Measurements from ENCODE around the gene HAPLN3. TPM values are rescaled to one million over a fixed set of nuclear protein-coding genes. Genes with fewer than 3 reads are reported as not detected.
A peak's percentile ranks its signal among the peaks of the same experiment; 100 is the strongest.

Gene HAPLN3
- polyA plus RNA-seq, 2 of the 4 experiments (the other 2 are of a cell fraction), result 8.5 to 39.7 TPM

DNA sequence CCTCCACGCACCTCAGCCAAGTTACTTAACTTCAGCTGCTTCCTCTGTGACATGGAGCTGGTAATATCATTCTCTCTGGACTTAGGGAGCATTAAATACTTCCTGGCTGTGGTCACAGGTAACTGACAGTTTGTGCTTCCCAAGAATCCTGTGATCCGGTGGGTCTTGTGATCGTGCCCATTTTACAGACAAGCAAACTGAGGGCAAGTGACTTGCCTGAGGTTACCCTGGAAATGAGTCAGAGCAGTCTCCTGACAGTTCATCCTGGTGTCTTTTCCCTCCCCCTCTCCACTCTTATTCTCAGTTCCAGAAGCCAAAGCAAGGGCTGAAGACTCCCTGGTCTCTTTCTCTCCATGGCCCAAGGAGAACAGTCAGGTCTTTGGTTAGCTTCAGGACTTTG is 56.2 kb downstream of the HAPLN3 start:
- WGBS (ENCODE audit: missing lambda C conversion rate), result 17% methylated on average over 3 of the region's 3 CpGs
- FAIRE-seq (no peak), ATAC-seq (no peak), DNase-seq (ENCODE audit: low read depth in 1 of 2, low spot score in 1 of 2) (no peak)
- no peaks in the 10 kb centered on the region; the same call in 2 of the 3 replicates for H3K4me1 ChIP-seq
- no peak overlapping the region for H3K4me3 ChIP-seq
- H3K4me2 ChIP-seq, result no peak overlapping the region
- POLR2A ChIA-PET, result no interaction called here
- H3K27ac ChIP-seq, result no peak overlapping the region
- TF ChIP-seq POLR2AphosphoS2 (conservative IDR thresholded peaks at IDR 0.05; ENCODE audit: low read length), result no peak
- no peak for TF ChIP-seq CBX8 (IDR thresholded peaks at IDR 0.05)
- no peak for TF ChIP-seq RFX5 (IDR thresholded peaks at IDR 0.05)
- no peak for TF ChIP-seq PHF8 (IDR thresholded peaks at IDR 0.05; ENCODE audit: borderline replicate concordance, low read depth)
- TF ChIP-seq RCOR1 (IDR thresholded peaks at IDR 0.05; ENCODE audit: low read depth, low read length), result no peak
- TF ChIP-seq, protein P1, sequence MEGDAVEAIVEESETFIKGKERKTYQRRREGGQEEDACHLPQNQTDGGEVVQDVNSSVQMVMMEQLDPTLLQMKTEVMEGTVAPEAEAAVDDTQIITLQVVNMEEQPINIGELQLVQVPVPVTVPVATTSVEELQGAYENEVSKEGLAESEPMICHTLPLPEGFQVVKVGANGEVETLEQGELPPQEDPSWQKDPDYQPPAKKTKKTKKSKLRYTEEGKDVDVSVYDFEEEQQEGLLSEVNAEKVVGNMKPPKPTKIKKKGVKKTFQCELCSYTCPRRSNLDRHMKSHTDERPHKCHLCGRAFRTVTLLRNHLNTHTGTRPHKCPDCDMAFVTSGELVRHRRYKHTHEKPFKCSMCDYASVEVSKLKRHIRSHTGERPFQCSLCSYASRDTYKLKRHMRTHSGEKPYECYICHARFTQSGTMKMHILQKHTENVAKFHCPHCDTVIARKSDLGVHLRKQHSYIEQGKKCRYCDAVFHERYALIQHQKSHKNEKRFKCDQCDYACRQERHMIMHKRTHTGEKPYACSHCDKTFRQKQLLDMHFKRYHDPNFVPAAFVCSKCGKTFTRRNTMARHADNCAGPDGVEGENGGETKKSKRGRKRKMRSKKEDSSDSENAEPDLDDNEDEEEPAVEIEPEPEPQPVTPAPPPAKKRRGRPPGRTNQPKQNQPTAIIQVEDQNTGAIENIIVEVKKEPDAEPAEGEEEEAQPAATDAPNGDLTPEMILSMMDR (IDR thresholded peaks at IDR 0.05), result no peak
- TF ChIP-seq HDAC2 (IDR thresholded peaks at IDR 0.05), result no peak
- TF ChIP-seq, protein P2, sequence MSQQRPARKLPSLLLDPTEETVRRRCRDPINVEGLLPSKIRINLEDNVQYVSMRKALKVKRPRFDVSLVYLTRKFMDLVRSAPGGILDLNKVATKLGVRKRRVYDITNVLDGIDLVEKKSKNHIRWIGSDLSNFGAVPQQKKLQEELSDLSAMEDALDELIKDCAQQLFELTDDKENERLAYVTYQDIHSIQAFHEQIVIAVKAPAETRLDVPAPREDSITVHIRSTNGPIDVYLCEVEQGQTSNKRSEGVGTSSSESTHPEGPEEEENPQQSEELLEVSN (IDR thresholded peaks at IDR 0.05; ENCODE audit: borderline replicate concordance, low read depth), result no peak
- TF ChIP-seq, protein P3, sequence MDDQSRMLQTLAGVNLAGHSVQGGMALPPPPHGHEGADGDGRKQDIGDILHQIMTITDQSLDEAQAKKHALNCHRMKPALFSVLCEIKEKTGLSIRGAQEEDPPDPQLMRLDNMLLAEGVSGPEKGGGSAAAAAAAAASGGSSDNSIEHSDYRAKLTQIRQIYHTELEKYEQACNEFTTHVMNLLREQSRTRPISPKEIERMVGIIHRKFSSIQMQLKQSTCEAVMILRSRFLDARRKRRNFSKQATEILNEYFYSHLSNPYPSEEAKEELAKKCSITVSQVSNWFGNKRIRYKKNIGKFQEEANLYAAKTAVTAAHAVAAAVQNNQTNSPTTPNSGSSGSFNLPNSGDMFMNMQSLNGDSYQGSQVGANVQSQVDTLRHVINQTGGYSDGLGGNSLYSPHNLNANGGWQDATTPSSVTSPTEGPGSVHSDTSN (IDR thresholded peaks at IDR 0.05), result no peak
- H3K9me3 ChIP-seq, result no peaks in the 10 kb centered on the region
- CTCF ChIA-PET, result interaction anchor here (0.6 to 15.7 kb wide), 5 partner anchors 10 to 183 kb away, joined by 3 to 297 read pairs (median 3); no protein-coding TSS in a partner anchor

DNA sequence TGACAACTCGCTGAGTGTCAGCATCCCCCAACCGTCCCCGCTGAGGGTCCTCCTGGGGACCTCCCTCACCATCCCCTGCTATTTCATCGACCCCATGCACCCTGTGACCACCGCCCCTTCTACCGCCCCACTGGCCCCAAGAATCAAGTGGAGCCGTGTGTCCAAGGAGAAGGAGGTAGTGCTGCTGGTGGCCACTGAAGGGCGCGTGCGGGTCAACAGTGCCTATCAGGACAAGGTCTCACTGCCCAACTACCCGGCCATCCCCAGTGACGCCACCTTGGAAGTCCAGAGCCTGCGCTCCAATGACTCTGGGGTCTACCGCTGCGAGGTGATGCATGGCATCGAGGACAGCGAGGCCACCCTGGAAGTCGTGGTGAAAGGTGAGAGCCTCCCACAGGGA is 56.7 kb downstream of the HAPLN3 start:
- Histone ChIP-seq H3K27ac (no peak overlapping the region), H3K9me3 (no peaks in the 10 kb centered on the region), H3K4me2 (no peak overlapping the region), H3K4me1 (no peaks in the 10 kb centered on the region; the same call in 2 of the 3 replicates), H3K4me3 (no peak overlapping the region)
- ChIA-PET POLR2A (no interaction called here), CTCF (interaction anchor here (0.7 to 15.7 kb wide), 5 partner anchors 11 to 359 kb away, joined by 3 to 297 read pairs (median 4); no protein-coding TSS in a partner anchor)
- FAIRE-seq, result no peak
- TF ChIP-seq CHD2 (IDR thresholded peaks at IDR 0.05; ENCODE audit: low read length, partially characterized antibody) (no peak), ZFP36 (IDR thresholded peaks at IDR 0.05; ENCODE audit: borderline replicate concordance, partially characterized antibody) (no peak), NR3C1 (IDR thresholded peaks at IDR 0.05) (no peak), RNF2 (IDR thresholded peaks at IDR 0.05; ENCODE audit: borderline replicate concordance, low read depth) (no peak), KDM5A (IDR thresholded peaks at IDR 0.05) (no peak), FOXS1 (CRISPR knock-in tag; IDR thresholded peaks at IDR 0.05) (no peak), HOXB13 (CRISPR knock-in tag; IDR thresholded peaks at IDR 0.05; ENCODE audit: low read depth) (no peak), EHMT2 (IDR thresholded peaks at IDR 0.05; ENCODE audit: low read depth) (no peak), PHF8 (IDR thresholded peaks at IDR 0.05; ENCODE audit: borderline replicate concordance, low read depth) (no peak), EHF (CRISPR knock-in tag; IDR thresholded peaks at IDR 0.05) (no peak), SMC3 (IDR thresholded peaks at IDR 0.05) (no peak), HEYL (CRISPR knock-in tag; IDR thresholded peaks at IDR 0.05) (no peak), ZNF302 (CRISPR knock-in tag; IDR thresholded peaks at IDR 0.05) (no peak), BHLHE40 (IDR thresholded peaks at IDR 0.05; ENCODE audit: low read depth, low read length) (no peak), RAD21 (conservative IDR thresholded peaks at IDR 0.05 in 1 of 2, IDR thresholded peaks at IDR 0.05 in 1 of 2) (no peak)
- TF ChIP-seq, protein P4, sequence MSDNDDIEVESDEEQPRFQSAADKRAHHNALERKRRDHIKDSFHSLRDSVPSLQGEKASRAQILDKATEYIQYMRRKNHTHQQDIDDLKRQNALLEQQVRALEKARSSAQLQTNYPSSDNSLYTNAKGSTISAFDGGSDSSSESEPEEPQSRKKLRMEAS (IDR thresholded peaks at IDR 0.05), result no peak
- TF ChIP-seq, protein P5, sequence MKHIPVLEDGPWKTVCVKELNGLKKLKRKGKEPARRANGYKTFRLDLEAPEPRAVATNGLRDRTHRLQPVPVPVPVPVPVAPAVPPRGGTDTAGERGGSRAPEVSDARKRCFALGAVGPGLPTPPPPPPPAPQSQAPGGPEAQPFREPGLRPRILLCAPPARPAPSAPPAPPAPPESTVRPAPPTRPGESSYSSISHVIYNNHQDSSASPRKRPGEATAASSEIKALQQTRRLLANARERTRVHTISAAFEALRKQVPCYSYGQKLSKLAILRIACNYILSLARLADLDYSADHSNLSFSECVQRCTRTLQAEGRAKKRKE (CRISPR knock-in tag; IDR thresholded peaks at IDR 0.05; ENCODE audit: low read depth), result no peak
- TF ChIP-seq, protein P6, sequence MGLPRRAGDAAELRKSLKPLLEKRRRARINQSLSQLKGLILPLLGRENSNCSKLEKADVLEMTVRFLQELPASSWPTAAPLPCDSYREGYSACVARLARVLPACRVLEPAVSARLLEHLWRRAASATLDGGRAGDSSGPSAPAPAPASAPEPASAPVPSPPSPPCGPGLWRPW (IDR thresholded peaks at IDR 0.05), result no peak
- TF ChIP-seq, protein P3 (IDR thresholded peaks at IDR 0.05), result no peak
- TF ChIP-seq, protein P2 (IDR thresholded peaks at IDR 0.05; ENCODE audit: borderline replicate concordance, low read depth), result no peak
- peak in 1 of 2 experiments; percentile 39; a peak in 3 of 6 replicates for ATAC-seq
- DNase-seq (ENCODE audit: low read depth in 1 of 2, low spot score in 1 of 2), result peak in 1 of 2 experiments; percentile 24
- 40% methylated on average over 17 of the region's 18 CpGs for WGBS (ENCODE audit: missing lambda C conversion rate)

Measured in A549 (cell line).